Measurements from ENCODE around the gene ACE. TPM values are rescaled to one million over a fixed set of nuclear protein-coding genes. Genes with fewer than 3 reads are reported as not detected.

The ACE gene
- total RNA-seq, 1 experiment from 2014 or later: 5.4 TPM

DNA sequence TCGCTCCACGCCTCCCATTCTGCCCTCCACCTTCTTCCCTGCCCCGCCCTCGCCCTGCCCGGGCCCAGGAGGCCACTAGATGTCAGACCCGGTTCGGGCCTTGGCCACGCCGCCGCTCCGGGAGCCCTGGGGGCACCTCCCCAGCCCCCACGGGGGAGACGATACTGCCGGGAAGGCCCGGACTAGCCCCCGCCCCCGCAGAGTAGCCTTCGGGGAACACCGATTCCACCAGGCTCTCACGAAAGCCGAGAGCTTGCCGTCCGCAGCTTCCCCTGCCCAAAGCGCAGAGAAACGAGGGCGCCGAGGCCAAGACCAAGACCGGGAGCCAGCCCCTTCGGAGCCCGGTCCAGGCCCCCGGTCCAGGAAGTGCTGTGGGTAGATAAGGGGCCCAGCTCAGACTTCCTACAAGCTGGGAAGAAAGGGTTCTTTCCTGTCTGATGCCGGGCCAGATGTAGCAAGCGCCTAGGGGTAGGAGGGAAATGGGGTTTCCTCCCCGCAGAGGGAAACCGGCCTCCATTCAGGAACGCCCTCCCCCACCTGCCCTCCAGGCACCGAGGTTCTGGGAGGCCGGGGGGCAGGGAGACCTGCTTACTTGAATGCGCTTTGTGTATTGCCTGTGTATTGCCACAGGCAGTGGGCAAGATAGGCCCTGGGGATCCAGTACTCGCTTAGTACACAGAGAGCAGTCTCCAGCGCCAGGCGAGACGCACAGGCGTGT, 29.9 kb upstream of the ACE start:
- peak; percentile 83 for DNase-seq
- Histone ChIP-seq H4K8ac (replicated peaks; ENCODE audit: insufficient read length, low read depth, low read length) (no peak overlapping the region), H4K20me1 (ENCODE audit: control insufficient read depth, insufficient read depth, insufficient read length) (no peaks in the 10 kb centered on the region), H2AK5ac (ENCODE audit: insufficient read length, low read length) (no peak overlapping the region), H3K14ac (ENCODE audit: insufficient read depth, low read length) (peak overlapping the region; percentile 93; the same call in 1 of the 2 replicates), H2BK120ac (ENCODE audit: low read depth, low read length, poor library complexity, severe bottlenecking) (no peak overlapping the region), H3K79me1 (ENCODE audit: insufficient read depth, low read depth, low read length, poor library complexity, severe bottlenecking) (no peaks in the 10 kb centered on the region), H3T11ph (ENCODE audit: low read length) (no peak overlapping the region), H2BK5ac (ENCODE audit: insufficient read length, low read length) (no peak overlapping the region), H2BK20ac (ENCODE audit: low read depth, low read length, poor library complexity, severe bottlenecking) (no peak overlapping the region), H3K23ac (ENCODE audit: insufficient read length, low read depth, low read length) (no peak overlapping the region), H2BK12ac (ENCODE audit: insufficient read length, low read depth, low read length) (no peak overlapping the region), H3K23me2 (ENCODE audit: insufficient read length, low read depth, low read length, poor library complexity, severe bottlenecking) (peaks cover 14% of the 10 kb centered on the region), H3K4ac (ENCODE audit: low read depth, low read length) (no peak overlapping the region; the same call in 1 of the 2 replicates), H3K27me3 (ENCODE audit: insufficient read depth, low read length) (no peaks in the 10 kb centered on the region; the same call in 1 of the 2 replicates), H3K9me3 (ENCODE audit: control insufficient read depth, low read depth, low read length) (no peaks in the 10 kb centered on the region), H2BK15ac (ENCODE audit: low read depth, low read length) (no peak overlapping the region), H3K27ac (ENCODE audit: insufficient read length, low read depth, low read length) (no peak overlapping the region), H4K5ac (ENCODE audit: insufficient read length, low read depth, low read length) (no peak overlapping the region), H3K4me1 (ENCODE audit: insufficient read depth, low read length) (peaks cover 2% of the 10 kb centered on the region; the same call in 1 of the 2 replicates), H3K9ac (ENCODE audit: extremely low read depth, insufficient read length, low read length) (no peak overlapping the region), H3K18ac (ENCODE audit: insufficient read length, low read depth, low read length) (peak overlapping the region; percentile 93), H3K79me2 (ENCODE audit: insufficient read depth, low read length) (no peaks in the 10 kb centered on the region), H2AFZ (ENCODE audit: low read length) (no peak overlapping the region), H3K56ac (ENCODE audit: insufficient read length, low read depth, low read length) (no peak overlapping the region), H3K4me2 (ENCODE audit: insufficient read depth, insufficient read length, low read length) (peak overlapping the region; percentile 20), H4K91ac (ENCODE audit: insufficient read length, low read depth, low read length) (peak overlapping the region; percentile 87)
- 0 out of 7 replicates have a peak, but pooled peaks cover 0 to 4% (median 0%) of the 10 kb centered on the region in 3 experiments for H3K36me3 Mint-ChIP-seq (ENCODE audit: insufficient read depth in 1 of 3, low read depth in 3 of 3)
- peak overlapping the region; percentile 41 to 48; a peak in 3 of 5 replicates for H3K4me3 Mint-ChIP-seq
- peaks cover 29% of the 10 kb centered on the region for H3K27me3 Mint-ChIP-seq (ENCODE audit: low read depth)
- H3K27ac Mint-ChIP-seq: 0 out of 7 replicates have a peak overlapping the region, but pooled peaks of 1 of the 3 experiments have one; percentile 64
- peaks cover 2 to 3% of the 10 kb centered on the region in 2 experiments; a peak in 3 of 5 replicates for H3K9me3 Mint-ChIP-seq
- WGBS (ENCODE audit: extremely low coverage, insufficient read length, low lambda C conversion rate): no CpG with 5 or more reads among the region's 44 CpGs
- TF ChIP-seq, protein P1, sequence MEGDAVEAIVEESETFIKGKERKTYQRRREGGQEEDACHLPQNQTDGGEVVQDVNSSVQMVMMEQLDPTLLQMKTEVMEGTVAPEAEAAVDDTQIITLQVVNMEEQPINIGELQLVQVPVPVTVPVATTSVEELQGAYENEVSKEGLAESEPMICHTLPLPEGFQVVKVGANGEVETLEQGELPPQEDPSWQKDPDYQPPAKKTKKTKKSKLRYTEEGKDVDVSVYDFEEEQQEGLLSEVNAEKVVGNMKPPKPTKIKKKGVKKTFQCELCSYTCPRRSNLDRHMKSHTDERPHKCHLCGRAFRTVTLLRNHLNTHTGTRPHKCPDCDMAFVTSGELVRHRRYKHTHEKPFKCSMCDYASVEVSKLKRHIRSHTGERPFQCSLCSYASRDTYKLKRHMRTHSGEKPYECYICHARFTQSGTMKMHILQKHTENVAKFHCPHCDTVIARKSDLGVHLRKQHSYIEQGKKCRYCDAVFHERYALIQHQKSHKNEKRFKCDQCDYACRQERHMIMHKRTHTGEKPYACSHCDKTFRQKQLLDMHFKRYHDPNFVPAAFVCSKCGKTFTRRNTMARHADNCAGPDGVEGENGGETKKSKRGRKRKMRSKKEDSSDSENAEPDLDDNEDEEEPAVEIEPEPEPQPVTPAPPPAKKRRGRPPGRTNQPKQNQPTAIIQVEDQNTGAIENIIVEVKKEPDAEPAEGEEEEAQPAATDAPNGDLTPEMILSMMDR (conservative IDR thresholded peaks at IDR 0.05): no peak
- H3K4me1 Mint-ChIP-seq: peaks cover 21 to 37% of the 10 kb centered on the region in 2 experiments

Measured in H9 (cell line).